ENCODE data around the gene PTPN1. TPM values are rescaled to one million over a fixed set of nuclear protein-coding genes. Genes with fewer than 3 reads are reported as not detected.

The PTPN1 gene
- total and polyA plus RNA-seq, 10 of the 15 experiments (the other 5 are each of a cell fraction or from before 2014, with no cell fraction given) = 15.9 to 74.7 (median 43.9) TPM

GRCh38 chr20:50617022-50617421, 106.8 kb downstream of the PTPN1 start:
- ChIA-PET SMC1A (ENCODE audit: uncharacterized antibody, unreplicated experiment) (interaction anchor here (0.6 kb wide), 1 partner anchor 103 kb away, joined by 3 read pairs; no protein-coding TSS in a partner anchor), CTCF (interaction anchor here (0.7 to 1.2 kb wide), 3 partner anchors 27 to 132 kb away, joined by 3 read pairs; no protein-coding TSS in a partner anchor), POLR2A (interaction anchor here (0.7 kb wide), 1 partner anchor 446 kb away, joined by 6 read pairs; no protein-coding TSS in a partner anchor), RAD21 (ENCODE audit: unreplicated experiment) (interaction anchor here (0.6 kb wide), 1 partner anchor 381 kb away, joined by 3 read pairs; no protein-coding TSS in a partner anchor)
- intact Hi-C loops (cut with micrococcal nuclease; ENCODE audit: unreplicated experiment) = no loop called here
- no TSS peak for BruUV-seq (replicated peaks)
- Histone ChIP-seq H3K4me3 (no peak overlapping the region), H3K79me2 (ENCODE audit: control insufficient read depth, insufficient read depth, low read length) (no peaks in the 10 kb centered on the region), H3K27me3 (replicated peaks in 1 of 2; ENCODE audit: control insufficient read depth in 2 of 2, insufficient read depth in 2 of 2, low read length in 1 of 2) (no peaks in the 10 kb centered on the region), H4K20me1 (ENCODE audit: control insufficient read depth, insufficient read depth) (no peaks in the 10 kb centered on the region), H3K4me1 (ENCODE audit: control insufficient read depth, insufficient read depth, low read length) (no peaks in the 10 kb centered on the region; the same call in 1 of the 2 replicates), H3K27ac (ENCODE audit: control insufficient read depth, insufficient read depth) (no peak overlapping the region), H3K4me2 (ENCODE audit: control insufficient read depth, insufficient read depth) (no peak overlapping the region), H3K9me3 (replicated peaks; ENCODE audit: control insufficient read depth, insufficient read depth, low read length) (no peaks in the 10 kb centered on the region; the same call in 2 of the 3 replicates), H2AFZ (ENCODE audit: control insufficient read depth, low read depth, low read length) (no peak overlapping the region), H3K36me3 (ENCODE audit: control insufficient read depth in 2 of 2, insufficient read depth in 2 of 2, low read length in 1 of 2) (no peaks in the 10 kb centered on the region), H3K9ac (ENCODE audit: control insufficient read depth, insufficient read depth, low read length) (no peak overlapping the region)
- in situ Hi-C loops (cut with MboI) = no loop called here
- ATAC-seq = no peak; the same call in 2 of the 3 replicates
- no peak for DNase-seq (ENCODE audit: low read depth, low spot score)
- TF ChIP-seq PAX8 (IDR thresholded peaks at IDR 0.05) (no peak), TCF3 (IDR thresholded peaks at IDR 0.05; ENCODE audit: borderline replicate concordance, insufficient read depth, low read depth, low read length) (no peak), HSF1 (IDR thresholded peaks at IDR 0.05; ENCODE audit: low read depth, low read length) (no peak), ZNF622 (IDR thresholded peaks at IDR 0.05) (no peak), JUND (IDR thresholded peaks at IDR 0.05; ENCODE audit: low read depth, low read length) (no peak), RBBP5 (conservative IDR thresholded peaks at IDR 0.05) (no peak)
- WGBS (ENCODE audit: insufficient coverage, insufficient replicate concordance, low lambda C conversion rate, missing lambda C conversion rate) = 30% methylated on average over 5 of the region's 5 CpGs
- no peak for FAIRE-seq

All from GM12878 (cell line).